Stomach (tissue), 9 donors: Measurements from ENCODE around the gene VAV2. TPM values are rescaled to one million over a fixed set of nuclear protein-coding genes. Genes with fewer than 3 reads are reported as not detected.

Experiments
- DNase-seq, 2 donors: peaks; one replicate each; pipeline versions ENCODE4 v3.0.0 to v3.0.0-alpha.2; 2013 to 2019
- H3K27ac ChIP-seq, 5 donors: fragments of 200-600 bp in 4 of 5; sonication (generic) in 4 of 5; one replicate each; pipeline ENCODE4 v1.5.1; 2013 to 2019; ENCODE audit warnings: mild to moderate bottlenecking in 1 of 5, moderate library complexity in 1 of 5
- H3K27me3 ChIP-seq, 3 donors: fragments of 200-600 bp; sonication (generic); one replicate each; pipeline ENCODE4 v1.5.1; 2017 to 2019; ENCODE audit warnings: mixed run types in 1 of 3
- H3K36me3 ChIP-seq, 4 donors: fragments of 200-600 bp; sonication (generic); 1 replicate in 3 of 4; 2 replicates in 1 of 4; pipeline ENCODE4 v1.5.1; 2016 to 2019
- H3K4me1 ChIP-seq, 4 donors: fragments of 200-600 bp; sonication (generic); one replicate each; pipeline ENCODE4 v1.5.1; 2016 to 2019
- H3K4me3 ChIP-seq, 4 donors: fragments of 200-600 bp; sonication (generic) in 3 of 4; one replicate each; pipeline ENCODE4 v1.5.1; 2016 to 2019; ENCODE audit warnings: mild to moderate bottlenecking in 1 of 4
- H3K9me3 ChIP-seq, 4 donors: fragments of 200-600 bp; sonication (generic); one replicate each; pipeline ENCODE4 v1.5.1; 2016 to 2019
- EP300 ChIP-seq: sonication (generic); formaldehyde crosslinking; IDR thresholded peaks from one replicate; pipeline ENCODE4 v1.6.1; 2017; ENCODE audit warnings: antibody characterized with exemption
- POLR2A ChIP-seq, 4 donors: fragments of 450-650 bp; IDR thresholded peaks; one replicate each; pipeline ENCODE4 v1.6.1; 2016; ENCODE audit warnings: antibody characterized with exemption in 4 of 4, control low read depth in 2 of 4, mild to moderate bottlenecking in 1 of 4, moderate library complexity in 1 of 4
- POLR2AphosphoS5 ChIP-seq, 3 donors: sonication (generic); formaldehyde crosslinking; IDR thresholded peaks; one replicate each; pipeline ENCODE4 v1.6.1; 2016; ENCODE audit warnings: antibody characterized with exemption in 3 of 3
- WGBS, 5 donors: extraction: QIAGEN DNeasy Blood & Tissue Kit in 3 of 5; methylation state at CpG; one replicate each; pipeline versions ENCODE4 v1.1.5 to v1.1.7; 2013 to 2018; 5-methylcytosine and 5-hydroxymethylcytosine counted together
- intact Hi-C: fragments of 100-400 bp; cut with DNase I; formaldehyde crosslinking; loops from one replicate; pipeline ENCODE4 v1.15.1; 2023; ENCODE audit warnings: low total_unique reads
- polyA plus RNA-seq, 3 donors: library from polyadenylated mRNA; stranded (reverse); fragments of 200-250 nt; gene quantifications; one replicate each; pipeline ENCODE4 v1.2.3, GENCODE V29; 2013
- total RNA-seq, 5 donors: library from RNA; depleted of rRNA; stranded (reverse); fragments of >200 nt; gene quantifications; one replicate each; pipeline versions ENCODE4 v1.1.0 to v1.2.3, GENCODE V29; 2014 to 2016
- TF ChIP-seq, protein P1 (sequence below), 7 experiments: fragments of 450-650 bp in 4 of 7; fragments of 200-600 bp in 3 of 7; sonication (generic) in 3 of 7; IDR thresholded peaks; one replicate each; pipeline ENCODE4 v1.5.1; 2016 to 2019; ENCODE audit warnings: antibody characterized with exemption in 7 of 7, control low read depth in 2 of 7, mild to moderate bottlenecking in 1 of 7
- donor health status: healthy with polysubstance abuse.
- donor health status: Bipolar disorder and iron deficiency.
- donor health status: healthy.

The VAV2 gene
- total and polyA plus RNA-seq, 8 donors, result 4.1 to 14.2 (median 7.0) TPM

DNA sequence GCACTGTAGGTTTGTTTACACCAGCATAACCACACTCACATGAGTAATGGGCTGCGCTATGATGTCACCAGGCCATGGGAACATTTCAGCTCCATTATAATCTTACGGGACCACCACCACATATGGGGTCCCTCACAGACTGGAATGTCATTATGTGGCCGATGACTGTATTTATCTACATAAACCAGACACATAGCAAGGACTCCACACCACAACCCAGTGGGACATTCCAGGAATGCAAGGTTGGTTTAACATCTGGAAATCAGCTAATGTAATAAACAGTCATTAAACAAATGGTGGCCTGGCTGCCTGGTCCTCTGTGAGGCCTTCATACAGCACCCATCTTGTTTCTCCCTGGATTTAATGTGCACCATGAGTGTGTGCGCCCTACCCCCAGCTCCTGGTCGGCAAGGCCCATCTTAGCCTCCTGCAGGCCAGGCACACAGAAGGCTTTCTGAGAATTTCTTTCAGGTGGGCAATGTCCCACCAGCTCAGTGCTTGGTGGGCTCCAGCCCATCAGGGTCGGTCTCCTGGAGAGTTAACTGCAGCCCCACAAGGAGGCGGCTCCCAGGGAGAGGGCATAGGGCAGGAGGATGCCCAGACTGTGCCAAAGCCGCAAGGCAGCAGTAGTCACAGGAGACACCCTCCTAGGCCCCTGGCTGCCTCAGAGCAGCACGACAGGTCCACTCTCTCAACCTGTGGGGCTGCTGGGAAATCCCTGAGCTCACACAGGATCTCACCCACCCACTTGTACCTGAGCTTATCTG, 218.1 kb downstream of the VAV2 start:
- Histone ChIP-seq H3K27me3 (no peaks in the 10 kb centered on the region), H3K4me1 (no peaks in the 10 kb centered on the region), H3K9me3 (peaks cover 0 to 12% (median 6%) of the 10 kb centered on the region in 4 donors), H3K27ac (no peak overlapping the region), H3K36me3 (peaks cover 15 to 96% (median 90%) of the 10 kb centered on the region in 4 donors), H3K4me3 (no peak overlapping the region)
- intact Hi-C loops, result no loop called here
- 81 to 97% (median 91%) methylated on average over 8 to 9 of the region's 9 CpGs for WGBS, 5 donors
- no peak for DNase-seq
- TF ChIP-seq EP300, result no peak
- TF ChIP-seq, protein P1, sequence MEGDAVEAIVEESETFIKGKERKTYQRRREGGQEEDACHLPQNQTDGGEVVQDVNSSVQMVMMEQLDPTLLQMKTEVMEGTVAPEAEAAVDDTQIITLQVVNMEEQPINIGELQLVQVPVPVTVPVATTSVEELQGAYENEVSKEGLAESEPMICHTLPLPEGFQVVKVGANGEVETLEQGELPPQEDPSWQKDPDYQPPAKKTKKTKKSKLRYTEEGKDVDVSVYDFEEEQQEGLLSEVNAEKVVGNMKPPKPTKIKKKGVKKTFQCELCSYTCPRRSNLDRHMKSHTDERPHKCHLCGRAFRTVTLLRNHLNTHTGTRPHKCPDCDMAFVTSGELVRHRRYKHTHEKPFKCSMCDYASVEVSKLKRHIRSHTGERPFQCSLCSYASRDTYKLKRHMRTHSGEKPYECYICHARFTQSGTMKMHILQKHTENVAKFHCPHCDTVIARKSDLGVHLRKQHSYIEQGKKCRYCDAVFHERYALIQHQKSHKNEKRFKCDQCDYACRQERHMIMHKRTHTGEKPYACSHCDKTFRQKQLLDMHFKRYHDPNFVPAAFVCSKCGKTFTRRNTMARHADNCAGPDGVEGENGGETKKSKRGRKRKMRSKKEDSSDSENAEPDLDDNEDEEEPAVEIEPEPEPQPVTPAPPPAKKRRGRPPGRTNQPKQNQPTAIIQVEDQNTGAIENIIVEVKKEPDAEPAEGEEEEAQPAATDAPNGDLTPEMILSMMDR (IDR thresholded peaks at IDR 0.05), result no peak
- TF ChIP-seq POLR2AphosphoS5 (IDR thresholded peaks at IDR 0.05), result no peak
- TF ChIP-seq POLR2A (IDR thresholded peaks at IDR 0.05), result no peak

DNA sequence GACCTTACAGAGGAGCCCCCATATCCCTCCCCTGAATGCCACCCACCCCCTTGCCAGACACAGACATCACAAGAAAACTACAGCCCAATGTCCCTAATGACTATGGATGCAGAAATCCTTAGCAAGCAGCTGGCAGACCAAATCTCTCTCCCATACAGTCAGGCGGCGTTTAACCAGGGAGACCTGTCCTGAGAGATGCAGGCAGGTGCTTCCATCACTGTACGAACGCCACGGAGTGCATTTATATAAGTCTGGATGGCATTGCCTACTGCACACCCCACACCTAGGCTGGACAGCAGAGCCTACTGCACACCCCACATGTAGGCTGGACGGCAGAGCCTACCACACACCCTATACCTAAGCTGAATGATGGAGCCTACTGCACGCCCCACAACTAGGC, 219.5 kb downstream of the VAV2 start:
- H3K4me1 ChIP-seq, result no peaks in the 10 kb centered on the region
- intact Hi-C loops, result no loop called here
- H3K36me3 ChIP-seq, result peaks cover 18 to 97% (median 92%) of the 10 kb centered on the region in 4 donors
- 91 to 97% (median 96%) methylated on average over 5 to 7 of the region's 7 CpGs for WGBS, 5 donors
- TF ChIP-seq, protein P1 (IDR thresholded peaks at IDR 0.05), result no peak
- TF ChIP-seq POLR2AphosphoS5 (IDR thresholded peaks at IDR 0.05) (no peak), EP300 (no peak), POLR2A (IDR thresholded peaks at IDR 0.05) (no peak)
- DNase-seq, result no peak
- peaks cover 3 to 19% (median 10%) of the 10 kb centered on the region in 4 donors for H3K9me3 ChIP-seq
- no peak overlapping the region for H3K27ac ChIP-seq
- no peaks in the 10 kb centered on the region for H3K27me3 ChIP-seq
- no peak overlapping the region for H3K4me3 ChIP-seq

DNA sequence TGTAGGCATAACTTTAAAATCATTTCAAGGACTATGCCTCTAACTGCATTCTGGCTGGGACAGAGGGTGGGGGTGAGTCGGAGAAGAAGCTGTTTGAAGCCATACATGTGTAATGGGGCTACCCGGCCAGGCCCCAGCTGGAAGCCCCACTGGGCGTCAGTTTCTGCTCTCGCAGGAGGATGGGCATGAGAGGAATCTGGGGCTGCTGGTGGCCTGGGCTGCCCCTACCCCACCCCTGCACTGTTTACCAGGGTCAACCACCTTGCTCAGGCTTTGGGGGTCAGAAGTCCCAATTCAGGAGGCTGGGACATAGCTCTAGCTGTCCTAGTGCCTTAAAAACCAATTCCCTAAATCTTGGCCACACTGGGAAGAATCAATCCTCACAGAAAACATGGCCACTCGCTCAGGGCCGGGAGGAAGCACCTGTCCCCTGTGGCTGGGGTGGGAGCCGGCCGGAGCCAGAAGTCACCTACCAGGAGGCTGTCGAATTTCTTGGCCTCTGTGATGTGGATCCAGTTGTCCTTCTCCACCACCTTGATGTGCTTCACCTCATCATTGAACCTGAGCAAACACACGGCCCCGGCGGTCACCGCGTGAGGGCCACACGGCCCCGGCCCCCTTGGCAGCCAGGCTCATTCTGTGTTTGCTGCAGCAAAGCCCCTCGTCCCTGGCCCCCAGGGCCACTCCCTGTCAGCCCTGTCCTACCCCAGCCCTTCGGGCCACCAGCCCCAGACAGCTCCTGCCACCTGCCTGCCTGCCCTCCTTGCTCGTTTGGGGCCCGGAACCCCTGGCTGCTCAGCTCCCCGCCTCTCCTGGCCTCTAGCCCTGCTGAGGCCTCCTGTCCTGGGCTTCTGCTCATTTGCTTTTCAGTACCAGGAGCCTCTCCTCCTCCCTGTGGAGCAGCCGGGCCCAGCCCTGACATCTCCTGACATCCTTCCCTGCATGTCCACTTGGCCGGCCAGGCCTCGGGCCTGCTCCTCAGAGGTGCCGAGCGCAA, 220.3 kb downstream of the VAV2 start:
- TF ChIP-seq POLR2A (IDR thresholded peaks at IDR 0.05) (no peak), EP300 (no peak), POLR2AphosphoS5 (IDR thresholded peaks at IDR 0.05) (no peak)
- no peak overlapping the region for H3K27ac ChIP-seq
- H3K36me3 ChIP-seq, result peaks cover 21 to 97% (median 92%) of the 10 kb centered on the region in 4 donors
- WGBS, 5 donors, result 87 to 92% (median 90%) methylated on average over 24 to 26 of the region's 26 CpGs
- no peak overlapping the region for H3K4me3 ChIP-seq
- H3K27me3 ChIP-seq, result no peaks in the 10 kb centered on the region
- no peak for DNase-seq
- intact Hi-C loops, result no loop called here
- H3K9me3 ChIP-seq, result peaks cover 6 to 26% (median 18%) of the 10 kb centered on the region in 4 donors
- no peaks in the 10 kb centered on the region for H3K4me1 ChIP-seq

DNA sequence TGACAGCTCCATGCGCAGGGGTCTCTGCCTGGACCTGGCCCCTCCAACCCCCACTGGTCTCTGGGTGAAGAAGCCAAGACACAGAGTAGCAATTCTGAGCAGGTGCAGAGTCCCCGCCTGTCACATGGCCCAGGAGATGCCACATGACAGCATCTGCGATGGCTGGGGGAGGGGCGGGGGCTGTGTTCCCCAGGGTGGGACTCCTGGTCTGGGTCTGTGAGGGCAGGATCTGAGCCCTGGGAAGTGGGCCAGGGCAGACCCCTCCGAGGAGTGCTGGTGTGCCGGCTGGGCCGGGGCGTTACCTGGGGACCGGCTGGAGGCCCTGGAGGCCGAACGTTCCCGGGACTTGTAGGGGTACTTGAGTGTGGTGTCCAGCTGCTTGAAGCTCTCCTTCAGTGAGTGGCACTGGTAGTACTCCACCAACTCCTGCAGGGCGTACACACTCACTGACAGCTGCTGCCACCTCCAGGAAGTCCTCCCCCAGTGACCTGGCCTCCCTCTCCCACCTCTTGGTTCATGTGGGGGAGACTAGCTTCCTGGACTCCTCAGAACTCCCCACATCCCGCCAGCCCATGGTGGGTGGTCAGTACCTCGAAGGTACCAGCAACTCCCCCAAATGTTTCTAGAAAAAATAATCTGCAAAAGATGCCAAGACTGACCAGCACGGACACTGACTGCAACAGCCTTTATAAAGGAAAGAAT, 221.9 kb downstream of the VAV2 start:
- DNase-seq, result peak; percentile 1 to 22
- Histone ChIP-seq H3K36me3 (peaks cover 21 to 93% (median 89%) of the 10 kb centered on the region in 4 donors), H3K27ac (no peak overlapping the region), H3K4me1 (no peaks in the 10 kb centered on the region), H3K9me3 (peaks cover 6 to 27% (median 19%) of the 10 kb centered on the region in 4 donors), H3K27me3 (no peaks in the 10 kb centered on the region), H3K4me3 (no peak overlapping the region)
- intact Hi-C loops, result no loop called here
- TF ChIP-seq EP300 (no peak), POLR2AphosphoS5 (IDR thresholded peaks at IDR 0.05) (no peak), POLR2A (IDR thresholded peaks at IDR 0.05) (no peak)
- 90 to 95% (median 94%) methylated on average over 14 to 16 of the region's 16 CpGs for WGBS, 5 donors
